ENCODE measurements around the gene PEAR1.

Gene PEAR1

DNA sequence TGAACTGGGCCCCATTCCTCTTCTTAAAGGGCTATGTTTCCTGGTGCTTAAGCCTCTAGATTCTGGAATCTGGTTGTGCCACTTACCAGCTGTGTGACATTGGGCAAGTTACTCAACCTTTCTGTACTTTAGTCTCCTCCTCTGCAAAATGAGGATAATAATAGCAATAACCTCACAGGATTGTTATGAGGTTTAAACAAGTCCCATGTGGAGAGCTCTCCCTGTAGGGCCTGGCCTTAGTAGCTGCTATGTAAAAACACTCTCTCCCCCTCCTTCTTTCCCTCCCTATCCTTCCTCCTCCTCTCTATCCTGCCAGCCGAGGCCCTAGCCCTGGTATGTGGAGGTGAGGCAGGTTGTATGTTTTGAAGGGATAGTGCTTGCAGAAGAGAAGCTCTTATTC is 8.2 kb upstream of the PEAR1 start:
- DNase-seq, result no peak

DNA sequence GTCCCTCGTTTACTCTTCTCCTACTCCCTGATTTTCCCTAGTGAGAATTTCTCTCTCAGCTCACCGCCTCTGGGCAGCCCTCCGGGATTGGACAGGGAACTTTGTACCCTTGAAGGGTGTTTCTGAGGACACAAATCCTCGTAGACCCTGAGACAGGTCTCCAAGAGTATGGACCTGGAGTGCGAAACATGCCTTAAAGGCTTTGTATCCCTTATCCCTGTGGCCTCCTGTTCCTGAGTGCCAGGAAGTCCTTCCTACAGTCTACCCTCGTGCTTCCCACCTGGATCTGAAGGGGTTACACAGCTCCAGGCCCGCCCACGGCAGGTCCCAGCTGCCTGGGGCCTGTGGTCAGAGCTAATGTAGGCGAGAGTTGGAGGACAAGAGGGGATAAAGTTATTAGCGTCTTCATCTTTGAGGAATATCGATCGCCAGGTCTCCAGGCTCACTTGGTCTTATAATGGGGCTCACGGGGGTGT is 7.6 kb upstream of the PEAR1 start:
- no peak for DNase-seq

GRCh38 chr1:156886583-156887281 is 6.8 kb upstream of the PEAR1 start:
- no peak for DNase-seq

DNA sequence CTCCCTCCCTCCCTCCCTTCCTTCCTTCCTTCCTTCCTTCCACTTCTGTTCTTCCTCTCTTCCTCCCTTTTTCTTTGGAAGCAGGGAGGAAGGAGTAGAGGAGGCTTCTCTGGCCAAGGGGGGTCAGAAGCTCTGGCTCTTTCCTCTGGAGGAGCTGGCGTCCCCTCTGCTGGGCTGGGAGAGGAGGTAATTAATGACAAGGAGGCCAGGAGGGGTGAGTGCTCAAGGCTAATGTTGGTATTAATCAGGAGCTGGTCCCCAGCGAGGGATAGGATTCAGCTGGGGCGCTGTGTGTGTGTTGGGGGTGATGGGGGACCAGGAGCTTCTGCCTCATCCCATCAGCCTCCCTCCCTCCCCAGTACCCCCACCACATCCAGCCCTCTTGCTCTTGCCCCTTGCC is 6.2 kb upstream of the PEAR1 start:
- DNase-seq, result no peak

GRCh38 chr1:156887734-156888133 is 5.8 kb upstream of the PEAR1 start:
- DNase-seq, result no peak

DNA sequence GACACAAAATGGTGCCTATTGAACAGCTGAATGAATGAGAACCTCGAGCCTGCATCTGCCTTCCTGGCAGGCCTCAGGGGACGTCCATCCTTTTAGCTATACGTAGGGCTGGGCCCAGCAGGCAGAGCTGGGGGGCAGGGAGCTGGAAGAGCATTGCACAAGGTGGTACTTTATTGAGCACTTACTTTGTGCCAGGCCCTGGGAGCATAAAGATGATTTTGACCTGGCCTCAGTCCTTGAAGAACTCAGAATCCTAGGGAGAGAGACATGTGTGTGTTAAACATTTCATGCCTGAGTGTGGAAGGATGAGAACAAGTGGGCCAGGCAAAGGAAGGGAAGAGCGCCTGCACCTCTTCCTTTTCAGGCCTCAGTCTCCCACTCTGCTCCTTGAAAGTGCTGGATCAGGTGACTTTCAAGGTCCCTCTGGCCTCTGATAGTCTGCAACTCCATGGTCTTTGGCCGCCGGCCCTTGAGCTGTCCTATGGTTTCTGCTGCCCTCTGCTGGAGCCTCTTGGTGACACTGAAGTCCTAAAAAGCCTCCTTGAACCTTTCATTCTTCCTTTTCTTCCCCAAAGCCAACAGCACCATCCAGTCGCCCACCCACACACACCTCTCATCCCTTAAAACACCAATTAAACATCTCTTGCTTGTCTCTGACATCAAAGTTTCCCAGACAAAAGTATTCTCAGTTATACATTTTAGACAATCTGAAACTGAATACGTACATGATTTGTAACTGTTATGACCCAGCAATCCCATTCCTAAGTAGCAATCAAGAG is 3.5 kb upstream of the PEAR1 start:
- peak; percentile 72 for DNase-seq

DNA sequence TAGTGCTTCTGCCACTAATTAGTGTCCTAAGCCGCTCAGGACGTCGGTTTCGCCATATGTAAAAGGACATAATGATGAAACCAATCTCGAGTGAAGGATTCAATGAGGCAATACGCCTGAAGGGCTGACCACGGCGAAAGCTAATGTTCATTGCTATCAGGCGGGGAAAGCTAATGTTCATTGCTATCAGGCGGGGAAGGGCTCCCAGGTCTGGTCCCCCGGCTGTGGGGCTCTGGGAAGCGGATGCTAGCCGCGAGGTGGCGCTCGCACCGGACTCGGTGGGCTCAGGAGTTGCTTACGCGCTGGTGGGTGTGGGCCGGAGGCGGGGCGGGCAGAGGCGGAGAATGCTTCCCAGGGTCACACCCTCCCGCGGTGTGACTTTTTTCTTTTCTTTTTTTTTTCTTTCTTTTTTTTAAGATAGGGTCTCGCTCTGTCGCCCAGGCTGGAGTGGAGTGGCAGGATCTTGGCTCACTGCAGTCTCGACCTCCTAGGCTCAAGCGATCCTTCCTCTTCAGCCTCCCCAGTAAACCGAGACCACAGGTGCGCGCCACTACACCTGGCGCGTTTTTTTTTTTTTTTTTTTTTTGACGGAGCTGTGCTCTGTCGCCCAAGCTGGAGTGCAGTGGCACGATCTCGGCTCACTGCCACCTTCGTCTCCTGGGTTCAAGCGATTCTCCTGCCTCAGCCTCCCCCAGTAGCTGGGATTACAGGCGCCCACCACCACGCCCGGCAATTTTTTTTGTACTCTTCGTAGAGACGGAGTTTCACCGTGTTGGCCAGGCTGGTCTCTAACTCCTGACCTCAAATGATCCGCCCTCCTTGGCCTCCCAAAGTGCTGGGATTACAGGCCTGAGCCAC is 1.1 kb upstream of the PEAR1 start:
- peak; percentile 93 for DNase-seq

GRCh38 chr1:156894001-156894400 is 483 bp downstream of the PEAR1 start:
- DNase-seq, result no peak

DNA sequence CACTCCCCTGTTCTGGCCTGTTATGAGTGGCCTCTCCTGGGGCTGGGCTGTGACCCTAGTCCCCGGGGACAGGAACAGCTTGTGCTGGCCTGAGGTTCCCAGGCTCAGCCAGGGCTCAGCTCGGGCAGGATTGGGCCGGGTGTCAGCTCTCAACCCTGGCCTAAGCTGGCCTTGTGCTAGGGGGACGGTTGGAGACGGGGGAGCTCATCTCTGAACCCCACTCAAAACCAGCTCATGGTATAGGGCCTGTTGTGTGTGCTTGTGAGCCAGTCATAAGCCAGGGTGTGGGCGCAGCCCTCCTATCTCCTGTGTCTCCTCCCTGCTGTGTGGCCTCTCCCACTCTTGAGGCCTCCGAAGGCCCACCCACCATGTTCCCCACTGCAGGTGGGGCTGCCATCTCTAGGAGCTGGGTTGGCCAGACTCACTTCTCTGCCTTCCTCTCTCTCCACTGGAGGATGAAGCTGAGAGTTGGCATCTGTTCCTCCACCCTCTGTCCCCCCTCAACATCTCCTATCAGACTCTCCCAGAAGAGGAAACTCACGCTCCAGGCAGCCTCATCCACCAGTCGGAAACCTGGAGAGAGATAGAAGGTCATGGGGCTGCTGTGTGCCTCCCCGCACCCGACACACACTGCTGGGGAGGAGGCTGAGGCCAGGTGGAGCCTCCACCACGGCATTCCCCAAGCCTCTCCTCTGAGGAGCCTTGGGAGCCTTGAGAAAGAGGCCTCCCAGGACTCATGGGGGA is 1.4 kb downstream of the PEAR1 start:
- DNase-seq, result no peak

DNA sequence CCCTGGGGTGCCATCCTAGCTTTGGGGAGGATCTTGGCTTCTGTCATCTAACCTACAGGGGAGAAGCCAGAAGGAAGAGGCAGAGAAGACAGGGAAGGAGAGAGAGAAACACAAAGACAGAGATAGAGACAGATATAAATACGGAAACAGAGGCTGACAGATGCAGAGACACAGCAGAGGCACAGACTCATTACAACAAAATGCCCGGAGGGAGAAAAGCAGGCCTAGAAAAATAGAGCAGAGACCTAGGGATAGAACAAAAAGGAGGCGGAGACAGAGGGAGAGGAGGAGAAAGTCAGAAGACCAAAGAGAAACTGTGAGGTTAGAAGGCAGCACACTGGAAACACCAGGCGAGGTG is 1.9 kb downstream of the PEAR1 start:
- DNase-seq, result no peak

DNA sequence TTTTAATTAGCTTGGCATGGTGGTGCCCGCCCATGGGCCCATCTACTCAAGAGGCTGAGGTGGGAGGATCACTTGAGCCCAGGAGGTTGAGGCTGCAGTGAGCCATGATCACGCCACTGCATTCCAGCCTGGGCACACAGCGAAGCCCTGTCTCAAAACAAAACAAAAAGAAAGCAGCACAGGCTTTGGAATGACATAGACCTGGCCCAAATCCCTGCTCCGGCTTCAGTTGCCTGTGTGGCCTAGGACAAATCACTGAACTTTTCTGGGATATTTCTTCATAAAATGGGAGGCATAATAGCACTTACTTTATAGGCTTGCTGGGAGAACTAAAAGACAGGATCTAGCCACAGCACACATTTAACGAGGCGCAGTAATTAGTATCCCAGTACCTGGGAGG is 2.4 kb downstream of the PEAR1 start:
- DNase-seq, result no peak

- DNase-seq, result no peak
Observed at GRCh38 chr1:156896490-156897033, 3.0 kb downstream of the PEAR1 start.

GRCh38 chr1:156897078-156897825 is 3.7 kb downstream of the PEAR1 start:
- DNase-seq, result no peak

DNA sequence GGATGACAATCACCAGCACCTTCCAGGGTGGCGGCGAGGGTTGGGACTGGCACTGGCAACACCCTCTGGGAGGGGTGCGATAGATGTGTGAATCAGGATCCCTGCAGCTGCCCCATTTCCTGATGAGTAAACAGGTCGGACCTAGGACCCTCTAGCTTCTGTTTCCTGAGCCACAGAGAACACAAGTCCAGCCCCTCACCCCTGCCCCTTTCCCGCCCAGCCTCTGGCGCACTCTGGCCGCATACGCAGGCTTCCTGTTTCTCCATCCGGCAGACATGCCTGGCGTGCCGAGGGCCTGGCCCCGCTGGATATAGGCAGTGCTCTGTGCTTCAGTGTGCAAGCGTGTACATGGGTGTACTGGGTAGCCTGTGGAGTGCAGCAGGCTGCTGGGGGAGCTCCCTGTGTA is 4.6 kb downstream of the PEAR1 start:
- DNase-seq, result no peak

GRCh38 chr1:156898971-156899664 is 5.6 kb downstream of the PEAR1 start:
- no peak for DNase-seq

DNA sequence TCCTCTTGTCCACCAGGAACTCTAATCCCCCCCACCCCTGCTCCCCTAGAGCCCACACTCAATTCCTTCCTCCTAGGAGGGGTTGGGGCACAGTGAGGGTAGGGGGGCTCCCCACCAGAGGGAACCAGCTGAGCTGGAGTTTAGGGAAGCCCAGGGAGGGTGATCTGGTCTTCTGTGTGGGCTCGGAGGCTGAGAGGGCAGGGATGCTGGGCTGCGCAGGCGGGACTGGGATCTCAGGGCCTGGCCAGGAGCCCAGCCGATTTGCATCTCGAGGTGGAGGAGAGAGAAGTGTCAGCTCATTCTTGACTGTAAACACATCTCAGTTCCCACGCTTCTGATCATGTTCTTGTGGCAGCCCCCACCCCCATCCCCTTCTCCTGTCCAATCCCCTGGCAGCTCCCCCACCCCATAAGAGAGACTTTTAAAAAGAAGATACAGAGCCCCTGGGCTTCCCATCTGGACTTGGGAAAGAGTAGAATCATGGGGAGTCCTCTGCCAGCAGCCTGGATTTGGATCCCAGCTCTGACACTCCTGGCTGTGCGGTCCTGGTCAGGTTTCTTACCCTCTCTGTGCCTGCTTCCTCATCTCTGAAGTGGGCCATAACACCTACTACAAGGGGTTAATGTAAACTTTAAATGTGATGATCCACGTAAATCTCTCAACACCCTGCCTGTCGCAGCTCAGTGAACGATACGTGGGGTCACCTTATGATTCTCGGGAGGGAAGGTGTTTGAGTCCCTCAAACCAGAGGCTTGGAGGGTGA is 6.6 kb downstream of the PEAR1 start:
- no peak for DNase-seq

DNA sequence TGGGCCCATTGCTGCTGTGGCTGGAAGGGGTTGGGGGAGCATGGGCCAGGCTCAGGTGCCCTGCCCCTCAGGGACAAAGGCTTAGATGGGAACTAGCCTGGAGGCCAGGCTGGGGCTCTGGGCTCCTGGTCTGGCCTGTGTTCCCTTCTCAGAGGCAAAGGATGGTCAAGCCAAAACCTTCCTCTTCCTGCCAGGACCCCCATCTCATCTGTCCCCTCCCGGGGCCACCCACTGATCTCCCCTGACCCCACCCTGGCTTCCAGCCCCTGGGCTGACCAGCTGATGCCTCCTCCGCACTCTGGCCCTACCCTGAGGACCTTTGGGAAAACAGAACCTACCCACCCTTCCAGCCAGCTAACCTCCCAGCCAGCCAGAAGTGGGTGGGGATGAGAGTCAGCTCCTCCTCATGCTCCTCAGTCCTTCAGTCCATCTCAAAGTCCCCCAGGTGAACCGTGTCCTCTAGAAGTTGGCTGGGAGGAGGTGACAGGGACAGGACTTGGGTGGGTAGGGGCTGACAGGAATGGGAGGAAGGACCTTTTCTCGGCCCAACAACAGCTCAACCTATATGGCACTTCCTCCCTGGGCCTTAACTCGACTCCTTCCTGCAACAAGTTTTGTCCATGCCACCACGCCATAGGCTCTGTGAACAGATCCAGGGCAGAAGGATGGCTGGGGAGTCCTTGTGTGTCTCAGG is 7.5 kb downstream of the PEAR1 start:
- DNase-seq, result no peak

DNA sequence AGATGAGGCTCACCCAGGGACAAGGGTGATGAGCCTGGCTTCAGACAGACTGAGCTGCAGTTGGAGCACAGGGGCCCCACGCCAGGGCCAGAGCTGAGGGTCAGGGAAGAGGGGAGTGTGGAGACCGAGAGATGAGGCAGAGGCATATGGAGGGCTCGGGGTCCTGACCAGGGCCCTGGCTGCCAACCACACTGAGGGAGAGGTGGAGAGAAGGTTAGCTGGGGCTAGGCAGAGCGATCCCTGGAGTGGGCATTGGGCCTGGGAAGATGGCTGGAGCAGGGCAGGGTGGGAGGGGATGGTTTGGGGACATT is 8.0 kb downstream of the PEAR1 start:
- no peak for DNase-seq

GRCh38 chr1:156901966-156902915 is 8.7 kb downstream of the PEAR1 start:
- no peak for DNase-seq

Data from activated CD4-positive, alpha-beta T cell treated with anti-CD3 and anti-CD28 coated beads for 48 hours (primary cell).